HepG2 (cell line): ENCODE measurements around the gene CSNK1A1. TPM values are rescaled to one million over a fixed set of nuclear protein-coding genes. Genes with fewer than 3 reads are reported as not detected.

ENCODE experiments used
- ARNT2 ChIP-seq: sonication (generic); formaldehyde crosslinking; IDR thresholded peaks from 2 replicates; pipeline ENCODE4 v1.8.0; 2022; ENCODE audit warnings: mild to moderate bottlenecking, low read depth, missing genetic modification reagents, moderate library complexity
- FOXA3 ChIP-seq: IDR thresholded peaks from 2 replicates; pipeline ENCODE4 v1.6.1; 2016; ENCODE audit warnings: missing genetic modification reagents, missing compliant biosample characterization
- HNRNPL ChIP-seq: fragments of 200-400 bp; formaldehyde crosslinking; IDR thresholded peaks from 2 replicates; pipeline ENCODE4 v1.6.1; 2017; ENCODE audit warnings: mild to moderate bottlenecking, low read depth, low read length
- HOXD1 ChIP-seq: sonication (generic); formaldehyde crosslinking; IDR thresholded peaks from 2 replicates; pipeline ENCODE4 v1.5.0; 2020; ENCODE audit warnings: missing genetic modification reagents
- JUND ChIP-seq: sonication (generic); formaldehyde crosslinking; IDR thresholded peaks from 2 replicates; pipeline ENCODE4 v1.8.0; 2022; ENCODE audit warnings: mild to moderate bottlenecking, missing genetic modification reagents
- KLF15 ChIP-seq: sonication (generic); formaldehyde crosslinking; IDR thresholded peaks from 2 replicates; pipeline ENCODE4 v1.8.1; 2023; ENCODE audit warnings: borderline replicate concordance, mild to moderate bottlenecking, inconsistent platforms, missing genetic modification reagents, mixed read lengths
- KMT2A ChIP-seq: sonication (generic); formaldehyde crosslinking; IDR thresholded peaks from 2 replicates; pipeline ENCODE4 v1.4.0; 2020; ENCODE audit warnings: missing genetic modification reagents
- NCOA1 ChIP-seq: sonication (generic); formaldehyde crosslinking; IDR thresholded peaks from 2 replicates; pipeline ENCODE4 v1.9.0; 2021; ENCODE audit warnings: missing genetic modification reagents
- ONECUT2 ChIP-seq: sonication (generic); formaldehyde crosslinking; IDR thresholded peaks from 2 replicates; pipeline ENCODE4 v1.4.0; 2020; ENCODE audit warnings: missing genetic modification reagents
- PAXIP1 ChIP-seq: sonication (generic); formaldehyde crosslinking; conservative IDR thresholded peaks from 2 replicates; pipeline ENCODE4 v1.4.0; 2020; ENCODE audit warnings: mild to moderate bottlenecking, missing genetic modification reagents, moderate library complexity
- RARG ChIP-seq: sonication (generic); formaldehyde crosslinking; IDR thresholded peaks from 2 replicates; pipeline ENCODE4 v1.4.0; 2020; ENCODE audit warnings: low read depth, mild to moderate bottlenecking, missing genetic modification reagents
- SP1 ChIP-seq, 2 experiments: fragments of 450-650 bp in 1 of 2; sonication (generic) in 1 of 2; formaldehyde crosslinking in 1 of 2; IDR thresholded peaks; 2 replicates each; pipeline versions ENCODE4 v1.4.0 to v1.6.1; 2016 to 2020; ENCODE audit warnings: missing genetic modification reagents in 1 of 2
- ZC3H13 ChIP-seq: sonication (generic); formaldehyde crosslinking; IDR thresholded peaks from 2 replicates; pipeline ENCODE4 v1.8.1; 2023; ENCODE audit warnings: mild to moderate bottlenecking, missing genetic modification reagents, moderate library complexity
- ZFP37 ChIP-seq: sonication (generic); formaldehyde crosslinking; IDR thresholded peaks from 2 replicates; pipeline ENCODE4 v1.4.0; 2020; ENCODE audit warnings: missing genetic modification reagents, borderline replicate concordance
- ZNF281 ChIP-seq: sonication (generic); formaldehyde crosslinking; IDR thresholded peaks from 2 replicates; pipeline ENCODE4 v1.4.0; 2020; ENCODE audit warnings: missing genetic modification reagents, borderline replicate concordance
- ZNF577 ChIP-seq: sonication (generic); formaldehyde crosslinking; IDR thresholded peaks from 2 replicates; pipeline ENCODE4 v1.4.0; 2020; ENCODE audit warnings: mild to moderate bottlenecking, low read depth, missing genetic modification reagents, borderline replicate concordance
- polyA plus RNA-seq, 8 experiments: library from polyadenylated mRNA; depleted of rRNA in 3 of 8; stranded (reverse) in 7 of 8; unstranded in 1 of 8; fragments of >200 nt; fragmentation: Illumina TruSeq in 4 of 8; extraction: Trizol in 4 of 8; gene quantifications; 2 replicates each; pipeline versions ENCODE4 v1.2.1 to v1.2.3, GENCODE V29; 2011 to 2016; ENCODE audit warnings: low read depth in 4 of 8, missing spikeins in 1 of 8, mixed read lengths in 1 of 8; ENCODE audit not compliant: insufficient read depth in 1 of 8
- total RNA-seq, 5 experiments: library from RNA; depleted of rRNA; stranded (reverse); fragments of >200 nt; fragmentation: Illumina TruSeq; extraction: Trizol; gene quantifications; 2 replicates each; pipeline ENCODE4 v1.2.3, GENCODE V29; 2016; ENCODE audit warnings: low read depth in 1 of 5
- TF ChIP-seq, protein P1 (sequence below): sonication (generic); formaldehyde crosslinking; IDR thresholded peaks from 2 replicates; pipeline ENCODE4 v1.4.0; 2020; ENCODE audit warnings: missing genetic modification reagents
- TF ChIP-seq, protein P2 (sequence below): sonication (generic); formaldehyde crosslinking; IDR thresholded peaks from 2 replicates; pipeline ENCODE4 v1.9.0; 2021; ENCODE audit warnings: missing genetic modification reagents, borderline replicate concordance

Gene CSNK1A1
- total and polyA plus RNA-seq, 2 of the 13 experiments (the other 11 are each of a cell fraction or from before 2014, with no cell fraction given), result 89.0 to 149 TPM

- TF ChIP-seq HNRNPL (no peak), JUND (peak; percentile 60; the same call in 1 of the 2 replicates), KLF15 (CRISPR knock-in tag) (no peak), RARG (CRISPR knock-in tag) (no peak), SP1 (IDR thresholded peaks at IDR 0.05) (no peak), SP1 (CRISPR knock-in tag; IDR thresholded peaks at IDR 0.05) (peak; percentile 38), ARNT2 (CRISPR knock-in tag) (no peak; the same call in 1 of the 2 replicates), HOXD1 (CRISPR knock-in tag) (peak; percentile 66; the same call in 1 of the 2 replicates), PAXIP1 (CRISPR knock-in tag) (peak; percentile 95), ZC3H13 (CRISPR knock-in tag) (no peak; the same call in 1 of the 2 replicates), KMT2A (CRISPR knock-in tag) (peak; percentile 50; the same call in 1 of the 2 replicates), FOXA3 (CRISPR knock-in tag) (peak; percentile 65), ZFP37 (CRISPR knock-in tag) (0 out of 2 replicates have a peak, but pooled peaks have one; percentile 57), ZNF577 (CRISPR knock-in tag) (no peak), ONECUT2 (CRISPR knock-in tag) (no peak), ZNF281 (CRISPR knock-in tag) (no peak), NCOA1 (CRISPR knock-in tag) (no peak)
- TF ChIP-seq, protein P1, sequence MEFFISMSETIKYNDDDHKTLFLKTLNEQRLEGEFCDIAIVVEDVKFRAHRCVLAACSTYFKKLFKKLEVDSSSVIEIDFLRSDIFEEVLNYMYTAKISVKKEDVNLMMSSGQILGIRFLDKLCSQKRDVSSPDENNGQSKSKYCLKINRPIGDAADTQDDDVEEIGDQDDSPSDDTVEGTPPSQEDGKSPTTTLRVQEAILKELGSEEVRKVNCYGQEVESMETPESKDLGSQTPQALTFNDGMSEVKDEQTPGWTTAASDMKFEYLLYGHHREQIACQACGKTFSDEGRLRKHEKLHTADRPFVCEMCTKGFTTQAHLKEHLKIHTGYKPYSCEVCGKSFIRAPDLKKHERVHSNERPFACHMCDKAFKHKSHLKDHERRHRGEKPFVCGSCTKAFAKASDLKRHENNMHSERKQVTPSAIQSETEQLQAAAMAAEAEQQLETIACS (CRISPR knock-in tag), result no peak
- TF ChIP-seq, protein P2, sequence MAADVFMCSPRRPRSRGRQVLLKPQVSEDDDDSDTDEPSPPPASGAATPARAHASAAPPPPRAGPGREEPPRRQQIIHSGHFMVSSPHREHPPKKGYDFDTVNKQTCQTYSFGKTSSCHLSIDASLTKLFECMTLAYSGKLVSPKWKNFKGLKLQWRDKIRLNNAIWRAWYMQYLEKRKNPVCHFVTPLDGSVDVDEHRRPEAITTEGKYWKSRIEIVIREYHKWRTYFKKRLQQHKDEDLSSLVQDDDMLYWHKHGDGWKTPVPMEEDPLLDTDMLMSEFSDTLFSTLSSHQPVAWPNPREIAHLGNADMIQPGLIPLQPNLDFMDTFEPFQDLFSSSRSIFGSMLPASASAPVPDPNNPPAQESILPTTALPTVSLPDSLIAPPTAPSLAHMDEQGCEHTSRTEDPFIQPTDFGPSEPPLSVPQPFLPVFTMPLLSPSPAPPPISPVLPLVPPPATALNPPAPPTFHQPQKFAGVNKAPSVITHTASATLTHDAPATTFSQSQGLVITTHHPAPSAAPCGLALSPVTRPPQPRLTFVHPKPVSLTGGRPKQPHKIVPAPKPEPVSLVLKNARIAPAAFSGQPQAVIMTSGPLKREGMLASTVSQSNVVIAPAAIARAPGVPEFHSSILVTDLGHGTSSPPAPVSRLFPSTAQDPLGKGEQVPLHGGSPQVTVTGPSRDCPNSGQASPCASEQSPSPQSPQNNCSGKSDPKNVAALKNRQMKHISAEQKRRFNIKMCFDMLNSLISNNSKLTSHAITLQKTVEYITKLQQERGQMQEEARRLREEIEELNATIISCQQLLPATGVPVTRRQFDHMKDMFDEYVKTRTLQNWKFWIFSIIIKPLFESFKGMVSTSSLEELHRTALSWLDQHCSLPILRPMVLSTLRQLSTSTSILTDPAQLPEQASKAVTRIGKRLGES (CRISPR knock-in tag), result 0 out of 2 replicates have a peak, but pooled peaks have one; percentile 40
Measured at GRCh38 chr5:149452007-149452664, 99.1 kb downstream of the CSNK1A1 start (continued).
